GM12865 (cell line): Measurements from ENCODE around the gene SUGCT.
A peak's percentile ranks its signal among the peaks of the same experiment; 100 is the strongest.

Experiments used
- DNase-seq: peaks from one replicate; pipeline ENCODE4 v3.0.0; 2010; ENCODE audit warnings: low read depth
- H3K4me3 ChIP-seq: 2 replicates; pipeline ENCODE4 v1.5.1; 2011; ENCODE audit warnings: mild to moderate bottlenecking, low read depth, low read length, control low read depth
- TF ChIP-seq, protein P1 (sequence below): IDR thresholded peaks from 2 replicates; pipeline ENCODE4 v1.5.1; 2011; ENCODE audit warnings: low read length, control low read depth, low read depth, inconsistent platforms; ENCODE audit not compliant: insufficient read depth; ENCODE audit errors: missing control alignments

SUGCT gene

DNA sequence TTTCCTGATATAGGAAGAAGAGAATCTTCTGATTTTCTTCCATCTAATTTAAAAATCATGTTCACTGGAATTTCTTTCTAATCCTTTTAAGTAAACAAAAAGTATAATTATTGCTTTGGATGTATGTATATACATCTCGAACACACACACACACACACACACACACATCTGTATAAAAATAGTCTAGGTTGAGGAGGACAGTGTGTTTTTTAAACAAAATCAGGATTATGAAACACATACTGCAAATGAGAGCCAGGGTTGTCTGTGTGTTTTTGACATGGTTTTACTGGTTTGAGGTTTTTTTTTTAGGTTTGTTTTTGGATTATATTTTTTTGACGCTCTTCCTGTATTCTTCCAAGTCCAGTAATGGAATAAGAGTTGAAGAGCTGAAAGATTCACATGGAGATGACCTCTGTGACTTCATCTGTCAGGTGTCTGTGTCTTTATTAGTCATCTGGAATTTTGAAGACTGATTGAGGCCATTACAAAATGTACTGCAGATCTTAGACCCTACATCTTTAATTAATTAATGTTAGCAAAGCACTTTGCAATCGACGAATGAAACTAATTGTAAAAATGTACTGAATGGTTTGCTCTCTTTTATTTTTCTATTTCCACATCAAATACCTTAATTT, 237.1 kb downstream of the SUGCT start:
- H3K4me3 ChIP-seq: no peak overlapping the region
- DNase-seq: no peak
- TF ChIP-seq, protein P1, sequence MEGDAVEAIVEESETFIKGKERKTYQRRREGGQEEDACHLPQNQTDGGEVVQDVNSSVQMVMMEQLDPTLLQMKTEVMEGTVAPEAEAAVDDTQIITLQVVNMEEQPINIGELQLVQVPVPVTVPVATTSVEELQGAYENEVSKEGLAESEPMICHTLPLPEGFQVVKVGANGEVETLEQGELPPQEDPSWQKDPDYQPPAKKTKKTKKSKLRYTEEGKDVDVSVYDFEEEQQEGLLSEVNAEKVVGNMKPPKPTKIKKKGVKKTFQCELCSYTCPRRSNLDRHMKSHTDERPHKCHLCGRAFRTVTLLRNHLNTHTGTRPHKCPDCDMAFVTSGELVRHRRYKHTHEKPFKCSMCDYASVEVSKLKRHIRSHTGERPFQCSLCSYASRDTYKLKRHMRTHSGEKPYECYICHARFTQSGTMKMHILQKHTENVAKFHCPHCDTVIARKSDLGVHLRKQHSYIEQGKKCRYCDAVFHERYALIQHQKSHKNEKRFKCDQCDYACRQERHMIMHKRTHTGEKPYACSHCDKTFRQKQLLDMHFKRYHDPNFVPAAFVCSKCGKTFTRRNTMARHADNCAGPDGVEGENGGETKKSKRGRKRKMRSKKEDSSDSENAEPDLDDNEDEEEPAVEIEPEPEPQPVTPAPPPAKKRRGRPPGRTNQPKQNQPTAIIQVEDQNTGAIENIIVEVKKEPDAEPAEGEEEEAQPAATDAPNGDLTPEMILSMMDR: no peak

DNA sequence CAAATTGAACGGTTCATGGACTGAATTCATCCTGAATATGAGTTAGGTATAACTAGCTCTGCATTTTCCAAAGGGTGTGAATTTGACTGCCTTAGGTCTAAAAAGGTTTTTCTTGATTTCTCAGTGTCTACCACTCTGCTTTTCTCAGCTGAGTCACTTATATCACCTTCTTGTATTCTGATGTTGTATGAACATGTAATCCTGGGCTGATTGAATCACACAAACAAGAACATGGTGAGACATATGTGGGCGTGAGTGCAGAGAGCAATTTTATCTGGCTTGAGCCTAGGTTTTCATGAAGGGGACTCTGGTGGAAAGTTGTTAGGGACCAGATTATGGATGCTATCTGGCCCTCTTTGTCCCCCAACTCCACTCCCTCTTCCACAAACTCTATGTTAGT, 239.8 kb downstream of the SUGCT start:
- TF ChIP-seq, protein P1: no peak
- no peak overlapping the region for H3K4me3 ChIP-seq
- DNase-seq: no peak

DNA sequence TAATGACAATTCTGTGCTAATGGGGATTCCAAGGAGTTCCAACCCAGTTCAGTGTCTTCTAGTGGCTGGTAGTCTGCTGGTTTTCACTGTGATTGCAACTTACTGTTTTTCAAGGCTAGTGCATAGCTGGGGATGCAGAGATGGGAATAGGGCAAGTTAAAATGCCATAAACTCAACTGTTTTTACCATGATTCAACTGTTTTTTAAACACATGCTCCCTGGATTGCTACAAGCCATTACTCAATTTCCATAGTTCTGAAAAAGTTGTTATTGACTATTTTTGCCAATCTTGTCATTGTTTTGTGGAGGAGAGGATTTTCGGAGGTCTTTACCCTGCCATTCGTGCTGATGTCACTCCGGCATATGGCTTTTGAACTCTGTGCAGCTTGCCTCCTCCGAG, 245.3 kb downstream of the SUGCT start:
- TF ChIP-seq, protein P1: no peak
- H3K4me3 ChIP-seq: no peak overlapping the region
- no peak for DNase-seq

DNA sequence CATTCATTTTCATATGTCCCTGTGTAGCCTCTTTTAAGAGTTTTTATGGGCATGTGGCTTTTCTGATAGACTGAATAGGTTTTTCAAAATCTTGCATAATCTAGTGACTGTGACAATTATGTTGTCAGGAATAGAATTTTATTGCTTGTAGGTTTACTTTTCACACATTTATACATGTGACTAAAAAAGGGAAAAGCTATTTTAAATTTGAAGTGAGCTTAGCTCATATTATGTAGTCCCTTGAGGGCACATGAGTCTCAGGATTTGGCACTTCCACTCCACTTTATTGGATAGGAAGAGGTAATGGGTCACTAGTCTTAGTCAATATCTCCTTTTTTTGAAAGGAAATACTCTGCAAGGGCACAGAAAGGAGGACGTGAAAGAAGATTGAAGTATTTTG, 247.3 kb downstream of the SUGCT start:
- TF ChIP-seq, protein P1: no peak
- H3K4me3 ChIP-seq: no peak overlapping the region
- DNase-seq: no peak

DNA sequence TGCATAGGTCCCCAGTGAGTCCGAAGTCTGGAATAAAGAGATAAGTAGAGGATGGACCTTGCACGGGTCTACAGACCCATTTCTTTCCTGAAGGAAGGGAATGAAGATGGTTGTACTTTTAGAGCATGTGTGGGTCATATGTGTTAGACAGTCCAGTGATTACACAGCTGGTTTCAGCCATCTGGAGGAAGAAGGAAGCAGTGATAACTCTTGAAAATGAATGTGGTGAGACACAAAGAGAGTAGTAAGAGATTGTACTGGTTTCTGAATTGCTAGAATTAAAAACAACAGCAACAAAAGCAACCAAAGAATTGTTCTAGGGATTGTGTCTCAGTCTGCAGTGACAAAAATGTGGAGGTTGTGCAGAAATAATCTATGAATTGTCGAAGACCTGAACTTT, 258.9 kb downstream of the SUGCT start:
- peak; percentile 11 for DNase-seq
- TF ChIP-seq, protein P1: no peak
- H3K4me3 ChIP-seq: no peak overlapping the region

DNA sequence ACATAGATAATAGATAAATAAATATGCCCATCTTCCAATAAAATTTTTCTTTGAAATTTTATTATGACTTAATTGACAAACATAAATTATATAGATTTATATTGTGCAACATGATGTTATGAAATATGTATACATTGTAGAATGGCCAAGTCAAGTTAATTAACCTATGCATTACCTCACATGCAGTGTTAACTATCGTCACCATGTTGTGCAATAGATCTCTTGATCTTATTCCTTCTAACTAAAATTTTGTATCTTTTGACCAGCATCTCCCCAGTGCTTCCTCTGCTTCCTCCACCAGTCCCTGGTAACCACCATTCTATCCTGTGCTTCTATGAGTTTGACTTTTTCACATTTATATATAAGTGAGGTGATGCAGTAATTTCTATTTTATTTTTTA, 259.6 kb downstream of the SUGCT start:
- TF ChIP-seq, protein P1: no peak

DNA sequence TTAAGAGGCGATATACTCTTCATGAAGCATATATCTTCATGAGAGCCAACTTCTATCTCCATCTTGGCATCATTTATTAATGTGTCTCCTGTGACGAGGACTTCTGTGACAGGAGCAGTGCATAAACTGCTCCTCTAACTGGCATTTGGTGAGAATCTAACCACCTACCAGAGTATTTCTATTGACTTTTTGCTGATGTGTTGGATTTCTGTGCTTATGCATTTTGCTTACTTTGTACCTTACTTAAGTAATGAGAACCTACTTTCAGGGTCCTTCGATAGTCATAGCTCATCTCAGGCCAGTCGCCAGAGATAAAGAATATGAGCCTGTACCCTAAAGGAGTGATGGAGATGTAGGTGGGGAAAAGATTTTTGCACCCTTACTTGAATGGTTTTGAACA, 265.7 kb downstream of the SUGCT start:
- DNase-seq: no peak
- H3K4me3 ChIP-seq: no peak overlapping the region
- TF ChIP-seq, protein P1: no peak

More for the DNA sequence above, 259.6 kb downstream of the SUGCT start:
- no peak overlapping the region for H3K4me3 ChIP-seq
- no peak for DNase-seq
